ENCODE measurements around the gene FYB1. TPM values are rescaled to one million over a fixed set of nuclear protein-coding genes. Genes with fewer than 3 reads are reported as not detected.

Gene FYB1
- total RNA-seq, 1 experiment from 2014 or later, result 0.46 TPM

DNA sequence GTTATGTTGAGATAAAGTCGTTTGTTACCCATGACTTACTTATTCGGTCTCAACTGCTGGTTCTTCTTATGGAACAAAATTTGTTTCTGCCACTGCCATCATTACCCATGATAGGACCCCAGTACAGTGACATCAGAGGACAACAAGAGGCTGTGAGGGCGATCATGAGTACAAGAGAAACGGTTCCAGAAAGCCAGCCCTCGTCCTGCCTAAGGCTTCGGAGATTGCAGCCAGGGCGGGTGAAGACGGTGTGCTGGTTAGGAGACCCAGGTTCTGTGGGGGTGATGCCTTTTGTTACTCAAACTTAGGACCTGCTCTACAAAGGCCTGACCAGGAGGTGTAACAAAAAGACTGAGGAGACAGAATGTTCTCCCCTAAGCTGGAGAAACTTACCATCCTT lies 10.9 kb downstream of the FYB1 start:
- H3K27ac ChIP-seq (ENCODE audit: low read length), result no peak overlapping the region
- TF ChIP-seq POLR2AphosphoS5 (IDR thresholded peaks at IDR 0.05; ENCODE audit: low read depth, low read length) (no peak), CTCF (IDR thresholded peaks at IDR 0.05) (no peak), SIN3A (IDR thresholded peaks at IDR 0.05; ENCODE audit: borderline replicate concordance, insufficient read depth, low read depth, low read length) (no peak), TCF7L2 (IDR thresholded peaks at IDR 0.05; ENCODE audit: low read depth, low read length) (no peak), REST (IDR thresholded peaks at IDR 0.05; ENCODE audit: insufficient read depth in 1 of 2, low read depth in 2 of 2, low read length in 1 of 2) (no peak)
- H3K4me3 ChIP-seq (ENCODE audit: low read depth in 2 of 2, low read length in 2 of 2), result no peak overlapping the region
- DNase-seq (ENCODE audit: low read depth, low spot score), result no peak
- H3K4me1 ChIP-seq (ENCODE audit: control insufficient read depth, insufficient read depth, low read length), result no peaks in the 10 kb centered on the region
- no peaks in the 10 kb centered on the region for H3K36me3 ChIP-seq (ENCODE audit: control insufficient read depth, insufficient read depth, low read length)
- POLR2A ChIA-PET, result no interaction called here
- ATAC-seq, result no peak
- H3K9me3 ChIP-seq (ENCODE audit: control insufficient read depth, insufficient read depth, low read depth, low read length), result no peaks in the 10 kb centered on the region
- in situ Hi-C loops (cut with HindIII; ENCODE audit: low pct_unique_long_range_greater_than_20kb, low sequenced_read_pairs), result no loop called here
- CTCF ChIA-PET, result no interaction called here
- intact Hi-C loops (cut with micrococcal nuclease; ENCODE audit: unreplicated experiment), result no loop called here
- H3K27me3 ChIP-seq (ENCODE audit: control insufficient read depth, insufficient read depth, low read length), result peaks cover 2% of the 10 kb centered on the region; the same call in 1 of the 2 replicates
- BruUV-seq (replicated peaks), result no TSS peak

DNA sequence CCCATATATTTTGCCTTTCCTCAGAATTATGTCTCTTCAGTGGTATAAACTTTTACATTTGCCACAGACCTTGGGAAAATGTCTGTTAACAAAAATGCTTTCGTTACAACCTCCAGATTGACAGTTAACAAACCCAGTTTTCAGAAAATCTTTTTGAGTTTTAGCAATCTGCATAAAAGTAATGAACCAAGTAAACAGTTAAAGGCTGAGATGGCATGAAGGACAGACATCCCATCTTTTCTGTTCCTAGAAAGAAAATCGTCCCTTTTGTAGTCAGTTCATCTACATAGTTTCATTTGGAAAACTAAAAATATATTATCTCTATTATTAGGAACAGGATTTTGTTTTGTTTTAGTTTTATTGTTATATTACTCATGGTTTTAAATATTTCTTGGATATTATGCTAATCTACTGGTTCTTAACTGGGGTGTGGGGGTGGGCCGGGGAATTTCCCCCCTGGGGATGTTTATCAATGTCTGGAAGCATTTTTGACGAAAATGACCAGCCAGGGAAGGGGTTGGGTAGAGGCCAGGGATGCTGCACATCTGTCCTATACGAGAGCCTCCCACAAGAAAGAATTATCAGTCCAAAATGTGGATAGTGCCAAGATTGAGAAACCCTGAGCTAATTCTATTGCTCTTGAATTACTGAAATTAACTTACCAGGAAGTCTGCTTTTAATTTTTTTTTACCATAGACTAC lies 11.9 kb downstream of the FYB1 start:
- Histone ChIP-seq H3K4me3 (ENCODE audit: low read depth in 2 of 2, low read length in 2 of 2) (no peak overlapping the region), H3K27me3 (ENCODE audit: control insufficient read depth, insufficient read depth, low read length) (peaks cover 2% of the 10 kb centered on the region; the same call in 1 of the 2 replicates), H3K9me3 (ENCODE audit: control insufficient read depth, insufficient read depth, low read depth, low read length) (no peaks in the 10 kb centered on the region), H3K27ac (ENCODE audit: low read length) (no peak overlapping the region), H3K4me1 (ENCODE audit: control insufficient read depth, insufficient read depth, low read length) (no peaks in the 10 kb centered on the region), H3K36me3 (ENCODE audit: control insufficient read depth, insufficient read depth, low read length) (no peaks in the 10 kb centered on the region)
- intact Hi-C loops (cut with micrococcal nuclease; ENCODE audit: unreplicated experiment) (no loop called here), in situ Hi-C loops (cut with HindIII; ENCODE audit: low pct_unique_long_range_greater_than_20kb, low sequenced_read_pairs) (no loop called here)
- ATAC-seq, result no peak
- ChIA-PET CTCF (no interaction called here), POLR2A (no interaction called here)
- DNase-seq (ENCODE audit: low read depth, low spot score), result no peak
- BruUV-seq (replicated peaks), result no TSS peak
- TF ChIP-seq POLR2AphosphoS5 (IDR thresholded peaks at IDR 0.05; ENCODE audit: low read depth, low read length) (no peak), SIN3A (IDR thresholded peaks at IDR 0.05; ENCODE audit: borderline replicate concordance, insufficient read depth, low read depth, low read length) (no peak), CTCF (IDR thresholded peaks at IDR 0.05) (no peak), TCF7L2 (IDR thresholded peaks at IDR 0.05; ENCODE audit: low read depth, low read length) (no peak), REST (IDR thresholded peaks at IDR 0.05; ENCODE audit: insufficient read depth in 1 of 2, low read depth in 2 of 2, low read length in 1 of 2) (no peak)

Data from Panc1 (cell line).